Activated B cell treated with CpG ODN at 0.5 μM for 24 hours (primary cell): ENCODE measurements around the gene PROC. TPM values are rescaled to one million over a fixed set of nuclear protein-coding genes. Genes with fewer than 3 reads are reported as not detected.

Source experiments
- ATAC-seq: fragments of 200-7000 bp; cut with Tn5 transposase; one replicate; pipeline ENCODE4 v1.10.0; 2021; ENCODE audit warnings: low read depth, mild to moderate bottlenecking, moderate library complexity
- CTCF ChIA-PET: fragments of 350-600 bp; sonication (Branson Sonifier 250); formaldehyde crosslinking; loops from one replicate; lab custom pipeline; 2021; ENCODE audit warnings: antibody characterized with exemption; lab: Charles Lee
- POLR2A ChIA-PET: fragments of 350-600 bp; sonication (Branson Sonifier 250); formaldehyde crosslinking; loops from one replicate; lab custom pipeline; 2021; ENCODE audit warnings: antibody characterized with exemption; lab: Charles Lee
- DNase-seq: peaks from one replicate; pipeline ENCODE4 v3.0.0; 2022
- H3K27ac Mint-ChIP-seq: one replicate; pipeline ENCODE4 v1.8.0; 2020; ENCODE audit warnings: mixed read lengths
- H3K27me3 Mint-ChIP-seq: one replicate; pipeline ENCODE4 v1.8.0; 2021; ENCODE audit warnings: mixed read lengths
- H3K36me3 Mint-ChIP-seq: one replicate; pipeline ENCODE4 v1.8.0; 2021; ENCODE audit warnings: low read depth, mixed read lengths
- H3K4me1 Mint-ChIP-seq: one replicate; pipeline ENCODE4 v1.8.0; 2021; ENCODE audit warnings: mixed read lengths
- H3K4me3 Mint-ChIP-seq: one replicate; pipeline ENCODE4 v1.8.0; 2020; ENCODE audit warnings: mild to moderate bottlenecking, mixed read lengths
- H3K9me3 Mint-ChIP-seq: one replicate; pipeline ENCODE4 v1.8.0; 2020; ENCODE audit warnings: mixed read lengths
- CTCF ChIP-seq: fragments of 200-600 bp; IDR thresholded peaks from one replicate; pipeline ENCODE4 v1.8.0; 2022; ENCODE audit warnings: antibody characterized with exemption, mild to moderate bottlenecking
- intact Hi-C: fragments of 100-400 bp; cut with micrococcal nuclease; formaldehyde crosslinking; loops from one replicate; pipeline ENCODE4 v1.15.1; 2024
- total RNA-seq: library from RNA; stranded (reverse); gene quantifications from 2 replicates; pipeline ENCODE4 v1.2.3, GENCODE V29; 2022

PROC gene
- total RNA-seq, 1 donor from 2014 or later = not detected

DNA sequence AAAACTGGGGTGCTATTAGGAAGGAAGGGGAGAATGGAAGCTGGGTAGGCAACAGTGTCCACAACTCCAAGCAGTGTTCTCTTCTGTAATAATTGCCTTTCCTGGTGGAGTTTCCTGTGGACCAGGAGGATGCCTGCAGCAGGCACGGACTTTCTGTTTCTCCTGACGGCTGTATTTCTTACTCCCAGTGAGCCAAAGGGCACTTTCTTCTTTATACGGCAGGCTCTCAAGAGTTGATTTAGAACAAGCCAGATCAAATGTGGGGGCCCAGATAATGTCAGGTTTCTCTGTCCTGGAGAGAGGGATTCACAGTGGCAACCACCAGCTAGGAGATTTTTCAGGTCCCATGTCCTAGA is 13.0 kb upstream of the PROC start:
- intact Hi-C loops = no loop called here
- DNase-seq = no peak
- H3K27me3 Mint-ChIP-seq = no peaks in the 10 kb centered on the region
- no peaks in the 10 kb centered on the region for H3K9me3 Mint-ChIP-seq
- ChIA-PET CTCF (no interaction called here), POLR2A (no interaction called here)
- no peak overlapping the region for H3K4me3 Mint-ChIP-seq
- H3K36me3 Mint-ChIP-seq = no peaks in the 10 kb centered on the region
- ATAC-seq = no peak
- no peak overlapping the region for H3K27ac Mint-ChIP-seq
- TF ChIP-seq CTCF = no peak
- peaks cover 34% of the 10 kb centered on the region for H3K4me1 Mint-ChIP-seq

- TF ChIP-seq CTCF = no peak
- no peak overlapping the region for H3K27ac Mint-ChIP-seq
- no peaks in the 10 kb centered on the region for H3K27me3 Mint-ChIP-seq
- intact Hi-C loops = no loop called here
- H3K9me3 Mint-ChIP-seq = no peaks in the 10 kb centered on the region
- no peak overlapping the region for H3K4me3 Mint-ChIP-seq
- ATAC-seq (no peak), DNase-seq (no peak)
- peaks cover 39% of the 10 kb centered on the region for H3K4me1 Mint-ChIP-seq
- H3K36me3 Mint-ChIP-seq = no peaks in the 10 kb centered on the region
- POLR2A ChIA-PET = interaction anchor here (2.9 kb wide), 1 partner anchor 17 kb away, joined by 15 read pairs; the partner anchor contains the start of gene MAP3K2
- CTCF ChIA-PET = no interaction called here
Measured at GRCh38 chr2:127406454-127406853, 11.8 kb upstream of the PROC start.

- Mint-ChIP-seq H3K9me3 (no peaks in the 10 kb centered on the region), H3K4me3 (peak overlapping the region; percentile 63), H3K4me1 (peaks cover 43% of the 10 kb centered on the region), H3K36me3 (no peaks in the 10 kb centered on the region), H3K27me3 (no peaks in the 10 kb centered on the region), H3K27ac (no peak overlapping the region)
- no peak for DNase-seq
- no peak for TF ChIP-seq CTCF
- intact Hi-C loops = no loop called here
- ChIA-PET CTCF (no interaction called here), POLR2A (interaction anchor here (2.9 kb wide), 1 partner anchor 18 kb away, joined by 15 read pairs; the partner anchor contains the start of gene MAP3K2)
- no peak for ATAC-seq
Measured at GRCh38 chr2:127407091-127407490, 11.1 kb upstream of the PROC start.

GRCh38 chr2:127407661-127408003 is 10.6 kb upstream of the PROC start:
- POLR2A ChIA-PET = interaction anchor here (0.5 to 2.9 kb wide), 2 partner anchors 9 to 19 kb away, joined by 3 to 15 read pairs; partner anchors contain the start of gene MAP3K2
- ATAC-seq (peak; percentile 28), DNase-seq (no peak)
- no peak for TF ChIP-seq CTCF
- CTCF ChIA-PET = no interaction called here
- H3K27me3 Mint-ChIP-seq = no peaks in the 10 kb centered on the region
- H3K27ac Mint-ChIP-seq = no peak overlapping the region
- H3K4me1 Mint-ChIP-seq = peaks cover 47% of the 10 kb centered on the region
- intact Hi-C loops = loop anchor here (1.0 to 2.0 kb wide), 2 partner anchors 15 to 20 kb away; partner anchors contain the start of gene MAP3K2
- peak overlapping the region; percentile 63 for H3K4me3 Mint-ChIP-seq
- no peaks in the 10 kb centered on the region for H3K9me3 Mint-ChIP-seq
- no peaks in the 10 kb centered on the region for H3K36me3 Mint-ChIP-seq

DNA sequence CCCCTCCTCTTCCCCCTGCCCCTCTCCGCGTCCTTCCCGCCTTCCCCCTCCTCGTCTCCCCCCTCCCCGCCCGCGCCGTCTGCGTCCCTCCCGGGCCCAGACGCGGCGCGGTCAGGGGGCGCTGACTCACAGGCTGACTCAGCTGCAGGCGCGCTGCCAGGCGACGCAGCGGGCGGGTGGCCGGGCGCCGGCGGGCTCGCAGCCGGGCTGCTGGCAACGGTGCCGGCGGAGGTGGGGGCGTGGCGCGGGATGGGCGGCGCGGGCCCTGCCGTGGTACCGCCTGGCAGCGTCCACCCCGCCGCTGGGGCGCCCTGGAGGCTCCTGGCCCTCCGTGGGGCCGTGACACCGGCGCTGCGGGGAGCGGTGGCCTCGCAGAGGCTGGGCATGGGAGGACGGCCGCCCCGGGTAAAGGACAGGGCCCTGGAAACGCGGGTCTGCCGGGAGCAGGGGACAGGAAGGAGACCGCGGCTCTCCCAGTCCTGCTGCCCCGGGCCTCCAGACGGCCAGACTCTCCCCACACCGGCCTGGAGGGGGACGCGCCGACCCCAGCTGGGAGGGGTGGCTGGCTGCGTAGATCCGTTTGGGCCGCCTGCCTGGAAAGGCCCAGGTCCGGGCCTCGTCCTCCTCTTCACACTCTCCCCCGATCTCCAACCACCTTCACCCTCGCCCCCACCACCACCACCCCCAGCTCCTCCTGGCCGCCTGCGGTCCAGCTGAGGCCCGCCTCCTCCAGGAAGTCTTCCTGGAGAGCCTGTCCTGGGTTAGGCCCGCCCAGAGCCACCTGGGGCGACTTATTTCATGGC is 10.0 kb upstream of the PROC start:
- CTCF ChIA-PET = interaction anchor here (1.1 kb wide), 1 partner anchor 19 kb away, joined by 3 read pairs; no protein-coding TSS in a partner anchor
- peak overlapping the region; percentile 65 for H3K4me3 Mint-ChIP-seq

More for the DNA sequence above, 10.0 kb upstream of the PROC start:
- H3K4me1 Mint-ChIP-seq = peaks cover 51% of the 10 kb centered on the region
- H3K27ac Mint-ChIP-seq = no peak overlapping the region
- ATAC-seq = peak; percentile 91
- TF ChIP-seq CTCF = no peak
- intact Hi-C loops = loop anchor here (1.0 to 2.0 kb wide), 2 partner anchors 15 to 21 kb away; partner anchors contain the start of gene MAP3K2
- peak; percentile 79 for DNase-seq
- no peaks in the 10 kb centered on the region for H3K9me3 Mint-ChIP-seq
- POLR2A ChIA-PET = interaction anchor here (0.5 to 2.9 kb wide), 3 partner anchors 10 to 73 kb away, joined by 3 to 15 read pairs (median 3); partner anchors contain the start of gene MAP3K2
- no peaks in the 10 kb centered on the region for H3K36me3 Mint-ChIP-seq
- H3K27me3 Mint-ChIP-seq = no peaks in the 10 kb centered on the region
